DND-41 (cell line): ENCODE data around the gene DEAF1.
"Not testable (repeated sequence)": the region's sequence is repeated elsewhere in the genome, so short reads cannot be mapped to it uniquely, and the experiment has no call there.

ENCODE experiments used
- ATAC-seq: fragments of 200-7000 bp; cut with Tn5 transposase; 3 replicates; pipeline ENCODE4 v1.9.1; 2021; ENCODE audit warnings: low read depth; ENCODE audit not compliant: insufficient read depth
- DNase-seq: peaks from one replicate; pipeline ENCODE4 v3.0.0-alpha.2; 2020
- H2AFZ ChIP-seq: 2 replicates; pipeline ENCODE4 v1.6.0; 2012; ENCODE audit warnings: low read depth, low read length
- H3K27ac ChIP-seq: 2 replicates; pipeline ENCODE4 v1.5.1; 2012; ENCODE audit warnings: low read length, inconsistent platforms
- H3K27me3 ChIP-seq: fragments of 200-600 bp; sonication (generic); 2 replicates; pipeline ENCODE4 v1.6.0; 2012; ENCODE audit warnings: low read length, mild to moderate bottlenecking, inconsistent platforms; ENCODE audit not compliant: insufficient read depth, poor library complexity
- H3K36me3 ChIP-seq: 2 replicates; pipeline ENCODE4 v1.5.1; 2012; ENCODE audit warnings: low read length, inconsistent platforms; ENCODE audit not compliant: insufficient read depth
- H3K4me1 ChIP-seq: 2 replicates; pipeline ENCODE4 v1.5.1; 2012; ENCODE audit warnings: mild to moderate bottlenecking, low read length; ENCODE audit not compliant: insufficient read depth
- H3K4me2 ChIP-seq: 2 replicates; pipeline ENCODE4 v1.6.0; 2012; ENCODE audit warnings: mild to moderate bottlenecking, moderate library complexity, low read length, inconsistent platforms; ENCODE audit not compliant: insufficient read depth
- H3K4me3 ChIP-seq, 2 experiments: fragments of 200-600 bp in 1 of 2; shearing (Covaris generic) in 1 of 2; 2 replicates each; pipeline ENCODE4 v1.5.1; 2012 to 2016; ENCODE audit warnings: inconsistent platforms in 2 of 2, low read length in 2 of 2, mild to moderate bottlenecking in 2 of 2, low read depth in 1 of 2, moderate library complexity in 1 of 2
- H3K79me2 ChIP-seq: 2 replicates; pipeline ENCODE4 v1.6.0; 2012; ENCODE audit warnings: low read length, inconsistent platforms; ENCODE audit not compliant: insufficient read depth
- H3K9ac ChIP-seq: 2 replicates; pipeline ENCODE4 v1.6.0; 2012; ENCODE audit warnings: low read depth, mild to moderate bottlenecking, inconsistent platforms, low read length, moderate library complexity
- H3K9me3 ChIP-seq: 2 replicates; pipeline ENCODE4 v1.5.1; 2012; ENCODE audit warnings: low read length, moderate library complexity, mild to moderate bottlenecking, inconsistent platforms; ENCODE audit not compliant: insufficient read depth, severe bottlenecking
- H4K20me1 ChIP-seq: 2 replicates; pipeline ENCODE4 v1.6.0; 2012; ENCODE audit warnings: low read length; ENCODE audit not compliant: insufficient read depth
- EZH2 ChIP-seq: IDR thresholded peaks from 3 replicates; pipeline ENCODE4 v1.6.1; 2012; ENCODE audit warnings: borderline replicate concordance, low read depth, mild to moderate bottlenecking, moderate library complexity, low read length, inconsistent platforms; ENCODE audit not compliant: severe bottlenecking
- TF ChIP-seq, protein P1 (sequence below): IDR thresholded peaks from 2 replicates; pipeline ENCODE4 v1.5.1; 2012; ENCODE audit warnings: borderline replicate concordance, low read length, moderate library complexity, mild to moderate bottlenecking; ENCODE audit not compliant: poor library complexity, severe bottlenecking; ENCODE audit errors: extremely low read depth

Gene DEAF1

DNA sequence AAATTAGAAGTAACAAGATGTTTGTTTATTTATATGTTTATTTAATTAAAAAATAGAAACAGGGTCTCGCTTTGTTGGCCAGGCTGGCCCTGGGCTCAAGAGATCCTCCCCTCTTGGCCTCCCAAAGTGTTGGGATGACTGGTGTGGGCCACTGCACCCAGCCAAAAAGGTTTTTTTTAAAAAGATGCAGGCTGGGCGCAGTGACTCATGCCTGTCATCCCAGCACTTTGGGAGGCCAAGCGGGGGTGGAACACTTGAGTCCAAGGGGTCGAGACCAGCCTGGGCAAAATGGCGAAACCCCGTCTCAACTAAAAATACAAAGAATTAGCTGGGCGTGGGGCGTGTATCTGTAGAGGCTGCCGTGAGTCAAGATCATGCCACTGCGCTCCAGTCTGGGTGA is 44.5 kb downstream of the DEAF1 start:
- no peaks in the 10 kb centered on the region for H3K4me1 ChIP-seq
- no peaks in the 10 kb centered on the region for H3K27me3 ChIP-seq
- no peak overlapping the region for H3K4me3 ChIP-seq
- H3K79me2 ChIP-seq = no peaks in the 10 kb centered on the region
- DNase-seq (no peak), ATAC-seq (no peak)
- no peaks in the 10 kb centered on the region for H4K20me1 ChIP-seq
- H3K27ac ChIP-seq = no peak overlapping the region
- peaks cover 69% of the 10 kb centered on the region for H3K36me3 ChIP-seq
- no peaks in the 10 kb centered on the region for H3K9me3 ChIP-seq
- H3K9ac ChIP-seq = no peak overlapping the region
- H3K4me2 ChIP-seq = no peak overlapping the region
- no peak for TF ChIP-seq EZH2
- TF ChIP-seq, protein P1, sequence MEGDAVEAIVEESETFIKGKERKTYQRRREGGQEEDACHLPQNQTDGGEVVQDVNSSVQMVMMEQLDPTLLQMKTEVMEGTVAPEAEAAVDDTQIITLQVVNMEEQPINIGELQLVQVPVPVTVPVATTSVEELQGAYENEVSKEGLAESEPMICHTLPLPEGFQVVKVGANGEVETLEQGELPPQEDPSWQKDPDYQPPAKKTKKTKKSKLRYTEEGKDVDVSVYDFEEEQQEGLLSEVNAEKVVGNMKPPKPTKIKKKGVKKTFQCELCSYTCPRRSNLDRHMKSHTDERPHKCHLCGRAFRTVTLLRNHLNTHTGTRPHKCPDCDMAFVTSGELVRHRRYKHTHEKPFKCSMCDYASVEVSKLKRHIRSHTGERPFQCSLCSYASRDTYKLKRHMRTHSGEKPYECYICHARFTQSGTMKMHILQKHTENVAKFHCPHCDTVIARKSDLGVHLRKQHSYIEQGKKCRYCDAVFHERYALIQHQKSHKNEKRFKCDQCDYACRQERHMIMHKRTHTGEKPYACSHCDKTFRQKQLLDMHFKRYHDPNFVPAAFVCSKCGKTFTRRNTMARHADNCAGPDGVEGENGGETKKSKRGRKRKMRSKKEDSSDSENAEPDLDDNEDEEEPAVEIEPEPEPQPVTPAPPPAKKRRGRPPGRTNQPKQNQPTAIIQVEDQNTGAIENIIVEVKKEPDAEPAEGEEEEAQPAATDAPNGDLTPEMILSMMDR = no peak
- H2AFZ ChIP-seq = no peak overlapping the region

DNA sequence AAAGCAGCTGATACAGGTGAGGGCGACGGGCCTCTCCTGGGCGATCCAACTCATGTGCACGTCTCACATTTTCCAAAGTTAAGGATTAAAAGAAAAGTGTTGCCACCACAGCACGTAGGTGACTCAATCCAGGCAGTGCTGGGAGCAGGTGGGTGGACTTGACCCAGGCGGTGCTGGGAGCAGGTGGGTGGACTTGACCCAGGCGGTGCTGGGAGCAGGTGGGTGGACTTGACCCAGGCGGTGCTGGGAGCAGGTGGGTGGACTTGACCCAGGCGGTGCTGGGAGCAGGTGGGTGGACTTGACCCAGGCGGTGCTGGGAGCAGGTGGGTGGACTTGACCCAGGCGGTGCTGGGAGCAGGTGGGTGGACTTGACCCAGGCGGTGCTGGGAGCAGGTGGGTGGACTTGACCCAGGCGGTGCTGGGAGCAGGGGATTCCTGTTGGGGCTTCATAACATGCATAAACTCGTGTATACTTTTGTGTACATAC is 47.3 kb downstream of the DEAF1 start:
- H3K9ac ChIP-seq, H3K4me2 ChIP-seq, H3K4me1 ChIP-seq, ATAC-seq, H3K9me3 ChIP-seq, H2AFZ ChIP-seq, H3K4me3 ChIP-seq, H3K79me2 ChIP-seq, H4K20me1 ChIP-seq, DNase-seq, H3K27me3 ChIP-seq, H3K27ac ChIP-seq: not testable (repeated sequence)
- peaks cover 66% of the 10 kb centered on the region for H3K36me3 ChIP-seq

DNA sequence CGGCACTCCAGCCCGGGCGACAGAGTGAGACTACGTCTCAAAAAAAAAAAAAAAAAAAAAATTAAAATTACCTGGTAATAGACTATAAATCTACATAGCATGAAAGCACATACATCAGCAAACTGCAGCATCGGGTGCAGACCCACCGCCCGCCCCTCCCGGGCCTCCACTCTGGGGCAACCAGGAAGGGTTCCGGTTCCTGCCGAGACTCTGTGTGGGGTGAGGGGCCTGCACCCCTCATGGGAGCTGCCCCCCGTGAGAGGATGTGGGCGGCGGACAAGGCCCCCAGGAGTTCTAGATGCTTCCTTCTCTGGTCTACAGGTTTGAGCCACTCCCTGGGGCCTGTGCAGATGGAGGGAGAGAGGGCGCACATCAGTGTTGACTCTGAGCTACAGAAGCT is 48.8 kb downstream of the DEAF1 start:
- Histone ChIP-seq H3K4me3 (no peak overlapping the region), H2AFZ (no peak overlapping the region), H3K9ac (no peak overlapping the region), H3K27ac (no peak overlapping the region), H3K9me3 (no peaks in the 10 kb centered on the region), H3K79me2 (no peaks in the 10 kb centered on the region), H3K4me1 (no peaks in the 10 kb centered on the region), H3K4me2 (no peak overlapping the region), H4K20me1 (peaks cover 16% of the 10 kb centered on the region), H3K36me3 (peaks cover 71% of the 10 kb centered on the region), H3K27me3 (no peaks in the 10 kb centered on the region)
- ATAC-seq (no peak), DNase-seq (no peak)
- no peak for TF ChIP-seq EZH2
- TF ChIP-seq, protein P1 = no peak

DNA sequence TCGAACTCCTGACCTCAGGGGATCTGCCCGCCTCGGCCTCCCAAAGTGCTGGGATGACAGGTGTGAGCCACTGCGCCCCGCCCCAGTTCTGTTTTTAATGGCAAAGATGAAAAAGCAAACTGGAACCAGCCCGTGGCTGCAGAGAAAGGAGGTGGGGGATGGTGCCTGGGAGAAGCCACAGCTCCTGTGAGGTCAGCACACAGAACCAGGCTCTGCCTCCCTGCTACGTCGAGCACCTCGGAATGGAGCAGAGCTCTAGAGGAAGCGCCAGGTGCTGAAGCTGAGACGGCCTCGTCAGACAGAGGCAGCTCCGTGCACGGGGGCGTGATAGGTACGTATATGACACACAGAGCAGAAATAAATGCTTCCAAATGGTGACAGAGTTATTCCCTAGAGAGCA is 49.5 kb downstream of the DEAF1 start:
- Histone ChIP-seq H3K9me3 (no peaks in the 10 kb centered on the region), H3K4me2 (no peak overlapping the region), H3K36me3 (peaks cover 70% of the 10 kb centered on the region), H3K4me1 (no peaks in the 10 kb centered on the region), H3K27me3 (no peaks in the 10 kb centered on the region), H3K79me2 (no peaks in the 10 kb centered on the region), H3K4me3 (no peak overlapping the region), H3K9ac (no peak overlapping the region), H2AFZ (no peak overlapping the region), H4K20me1 (peaks cover 22% of the 10 kb centered on the region), H3K27ac (no peak overlapping the region)
- DNase-seq (no peak), ATAC-seq (no peak)
- TF ChIP-seq, protein P1 = no peak
- no peak for TF ChIP-seq EZH2
